Panc1 (cell line): ENCODE data around the gene GC. TPM values are rescaled to one million over a fixed set of nuclear protein-coding genes. Genes with fewer than 3 reads are reported as not detected.

Experiments
- ATAC-seq: fragments of 200-7000 bp; cut with Tn5 transposase; 2 replicates; pipeline ENCODE4 v1.9.1; 2020; ENCODE audit warnings: mild to moderate bottlenecking, moderate library complexity
- BruUV-seq: library from RNA; stranded (reverse); fragments of 400-500 nt; replicated peaks from 2 replicates; lab custom pipeline; 2021; lab: Mats Ljungman, UMichigan
- CTCF ChIA-PET: fragments of 300-600 bp; sonication (Branson Sonifier 250); formaldehyde crosslinking; loops from one replicate; lab custom pipeline; 2022; ENCODE audit warnings: antibody characterized with exemption; lab: Charles Lee
- POLR2A ChIA-PET: fragments of 300-600 bp; sonication (Branson Sonifier 250); formaldehyde crosslinking; loops from one replicate; lab custom pipeline; 2022; ENCODE audit warnings: antibody characterized with exemption; lab: Charles Lee
- DNase-seq: peaks from one replicate; pipeline ENCODE4 v3.0.0-alpha.2; 2010; ENCODE audit warnings: low read depth, low spot score
- H3K27ac ChIP-seq: 2 replicates; pipeline ENCODE4 v1.5.1; 2011; ENCODE audit warnings: mild to moderate bottlenecking, low read length, inconsistent platforms
- H3K27me3 ChIP-seq: fragments of 200-500 bp; sonication (Bioruptor generic); 2 replicates; pipeline ENCODE4 v1.6.0; 2014; ENCODE audit warnings: low read length, inconsistent platforms; ENCODE audit not compliant: control insufficient read depth, insufficient read depth
- H3K36me3 ChIP-seq: fragments of 200-500 bp; sonication (Bioruptor generic); 2 replicates; pipeline ENCODE4 v1.5.1; 2014; ENCODE audit warnings: inconsistent platforms, mild to moderate bottlenecking, low read length, moderate library complexity; ENCODE audit not compliant: control insufficient read depth, insufficient read depth
- H3K4me1 ChIP-seq: 2 replicates; pipeline ENCODE4 v1.5.1; 2011; ENCODE audit warnings: inconsistent platforms, mild to moderate bottlenecking, low read length, moderate library complexity; ENCODE audit not compliant: control insufficient read depth, insufficient read depth
- H3K4me3 ChIP-seq, 2 experiments: 2 replicates each; pipeline ENCODE4 v1.5.1; 2011 to 2012; ENCODE audit warnings: low read depth in 2 of 2, low read length in 2 of 2, mild to moderate bottlenecking in 2 of 2, inconsistent platforms in 1 of 2, moderate library complexity in 1 of 2
- H3K9me3 ChIP-seq: fragments of 200-500 bp; sonication (Bioruptor generic); 2 replicates; pipeline ENCODE4 v1.5.1; 2014; ENCODE audit warnings: low read depth, mild to moderate bottlenecking, inconsistent platforms, low read length, moderate library complexity; ENCODE audit not compliant: control insufficient read depth, insufficient read depth
- CTCF ChIP-seq: fragments of 450-650 bp; IDR thresholded peaks from 2 replicates; pipeline ENCODE4 v1.5.1; 2017; ENCODE audit warnings: mild to moderate bottlenecking
- POLR2AphosphoS5 ChIP-seq: IDR thresholded peaks from 2 replicates; pipeline ENCODE4 v1.6.1; 2012; ENCODE audit warnings: mild to moderate bottlenecking, low read depth, low read length, moderate library complexity
- SIN3A ChIP-seq: IDR thresholded peaks from 2 replicates; pipeline ENCODE4 v1.6.1; 2012; ENCODE audit warnings: low read depth, mild to moderate bottlenecking, low read length, moderate library complexity, borderline replicate concordance; ENCODE audit not compliant: insufficient read depth
- TCF7L2 ChIP-seq: IDR thresholded peaks from 2 replicates; pipeline ENCODE4 v1.6.1; 2011; ENCODE audit warnings: mild to moderate bottlenecking, low read depth, low read length, inconsistent platforms
- in situ Hi-C: cut with HindIII; loops from 2 replicates; pipeline ENCODE4 v1.10.0; 2016; ENCODE audit warnings: low sequenced_read_pairs, low pct_unique_long_range_greater_than_20kb
- intact Hi-C: fragments of 100-400 bp; cut with micrococcal nuclease; formaldehyde crosslinking; loops from one replicate; pipeline ENCODE4 v1.10.0; 2022; ENCODE audit not compliant: unreplicated experiment
- total RNA-seq: library from RNA; stranded (reverse); gene quantifications from one replicate; pipeline ENCODE4 v1.2.1, GENCODE V29; 2021; ENCODE audit not compliant: unreplicated experiment
- TF ChIP-seq, protein P1 (sequence below), 2 experiments: IDR thresholded peaks; 2 replicates each; pipeline ENCODE4 v1.6.1; 2011 to 2012; ENCODE audit warnings: low read depth in 2 of 2, control low read depth in 1 of 2, low read length in 1 of 2, mild to moderate bottlenecking in 1 of 2, moderate library complexity in 1 of 2; ENCODE audit not compliant: insufficient read depth in 1 of 2

Gene GC
- total RNA-seq, 1 experiment from 2014 or later: 0.31 TPM

- no TSS peak for BruUV-seq
- ChIA-PET POLR2A (no interaction called here), CTCF (no interaction called here)
- Histone ChIP-seq H3K4me1 (no peaks in the 10 kb centered on the region), H3K27ac (no peak overlapping the region), H3K9me3 (no peaks in the 10 kb centered on the region), H3K36me3 (no peaks in the 10 kb centered on the region), H3K27me3 (no peaks in the 10 kb centered on the region), H3K4me3 (no peak overlapping the region)
- no peak for ATAC-seq
- DNase-seq: no peak
- intact Hi-C loops (no loop called here), in situ Hi-C loops (no loop called here)
- no peak for TF ChIP-seq TCF7L2
- TF ChIP-seq CTCF: no peak
- TF ChIP-seq SIN3A: no peak
- TF ChIP-seq, protein P1, sequence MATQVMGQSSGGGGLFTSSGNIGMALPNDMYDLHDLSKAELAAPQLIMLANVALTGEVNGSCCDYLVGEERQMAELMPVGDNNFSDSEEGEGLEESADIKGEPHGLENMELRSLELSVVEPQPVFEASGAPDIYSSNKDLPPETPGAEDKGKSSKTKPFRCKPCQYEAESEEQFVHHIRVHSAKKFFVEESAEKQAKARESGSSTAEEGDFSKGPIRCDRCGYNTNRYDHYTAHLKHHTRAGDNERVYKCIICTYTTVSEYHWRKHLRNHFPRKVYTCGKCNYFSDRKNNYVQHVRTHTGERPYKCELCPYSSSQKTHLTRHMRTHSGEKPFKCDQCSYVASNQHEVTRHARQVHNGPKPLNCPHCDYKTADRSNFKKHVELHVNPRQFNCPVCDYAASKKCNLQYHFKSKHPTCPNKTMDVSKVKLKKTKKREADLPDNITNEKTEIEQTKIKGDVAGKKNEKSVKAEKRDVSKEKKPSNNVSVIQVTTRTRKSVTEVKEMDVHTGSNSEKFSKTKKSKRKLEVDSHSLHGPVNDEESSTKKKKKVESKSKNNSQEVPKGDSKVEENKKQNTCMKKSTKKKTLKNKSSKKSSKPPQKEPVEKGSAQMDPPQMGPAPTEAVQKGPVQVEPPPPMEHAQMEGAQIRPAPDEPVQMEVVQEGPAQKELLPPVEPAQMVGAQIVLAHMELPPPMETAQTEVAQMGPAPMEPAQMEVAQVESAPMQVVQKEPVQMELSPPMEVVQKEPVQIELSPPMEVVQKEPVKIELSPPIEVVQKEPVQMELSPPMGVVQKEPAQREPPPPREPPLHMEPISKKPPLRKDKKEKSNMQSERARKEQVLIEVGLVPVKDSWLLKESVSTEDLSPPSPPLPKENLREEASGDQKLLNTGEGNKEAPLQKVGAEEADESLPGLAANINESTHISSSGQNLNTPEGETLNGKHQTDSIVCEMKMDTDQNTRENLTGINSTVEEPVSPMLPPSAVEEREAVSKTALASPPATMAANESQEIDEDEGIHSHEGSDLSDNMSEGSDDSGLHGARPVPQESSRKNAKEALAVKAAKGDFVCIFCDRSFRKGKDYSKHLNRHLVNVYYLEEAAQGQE (IDR thresholded peaks at IDR 0.05; ENCODE audit: insufficient read depth in 1 of 2, low read depth in 2 of 2, low read length in 1 of 2): no peak
- no peak for TF ChIP-seq POLR2AphosphoS5
Observed at GRCh38 chr4:71774136-71774535, 9.7 kb downstream of the GC start.

DNA sequence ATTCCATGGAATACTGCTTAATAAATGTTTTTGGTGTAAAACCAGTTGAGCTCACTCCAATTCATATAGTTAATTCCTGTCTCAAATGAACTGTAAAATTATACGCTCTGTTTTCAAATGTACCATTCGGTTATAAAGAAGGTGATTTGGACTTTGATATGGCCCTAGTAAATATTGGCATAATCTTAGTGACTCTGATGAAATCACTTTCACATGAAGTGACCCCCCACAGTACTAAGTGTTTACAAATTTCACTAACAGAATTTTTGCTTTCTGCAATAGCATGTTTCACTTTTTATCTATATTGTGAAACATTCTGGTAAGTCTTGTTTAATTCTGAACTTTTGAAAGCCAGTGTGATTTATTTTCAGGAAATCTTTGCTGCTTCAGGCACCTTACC, 10.9 kb downstream of the GC start:
- in situ Hi-C loops: no loop called here
- Histone ChIP-seq H3K4me1 (no peaks in the 10 kb centered on the region), H3K27me3 (no peaks in the 10 kb centered on the region), H3K4me3 (no peak overlapping the region), H3K36me3 (no peaks in the 10 kb centered on the region), H3K9me3 (no peaks in the 10 kb centered on the region), H3K27ac (no peak overlapping the region)
- no peak for ATAC-seq
- CTCF ChIA-PET: no interaction called here
- no peak for TF ChIP-seq POLR2AphosphoS5
- no peak for TF ChIP-seq SIN3A
- TF ChIP-seq CTCF: no peak
- TF ChIP-seq, protein P1 (IDR thresholded peaks at IDR 0.05; ENCODE audit: insufficient read depth in 1 of 2, low read depth in 2 of 2, low read length in 1 of 2): no peak
- no peak for TF ChIP-seq TCF7L2
- POLR2A ChIA-PET: no interaction called here
- DNase-seq: no peak
- intact Hi-C loops: no loop called here
- BruUV-seq: no TSS peak
